ENCODE data around the gene AXL.
A peak's percentile ranks its signal among the peaks of the same experiment; 100 is the strongest.
"Not testable (repeated sequence)": the region's sequence is repeated elsewhere in the genome, so short reads cannot be mapped to it uniquely, and the experiment has no call there.

AXL gene

DNA sequence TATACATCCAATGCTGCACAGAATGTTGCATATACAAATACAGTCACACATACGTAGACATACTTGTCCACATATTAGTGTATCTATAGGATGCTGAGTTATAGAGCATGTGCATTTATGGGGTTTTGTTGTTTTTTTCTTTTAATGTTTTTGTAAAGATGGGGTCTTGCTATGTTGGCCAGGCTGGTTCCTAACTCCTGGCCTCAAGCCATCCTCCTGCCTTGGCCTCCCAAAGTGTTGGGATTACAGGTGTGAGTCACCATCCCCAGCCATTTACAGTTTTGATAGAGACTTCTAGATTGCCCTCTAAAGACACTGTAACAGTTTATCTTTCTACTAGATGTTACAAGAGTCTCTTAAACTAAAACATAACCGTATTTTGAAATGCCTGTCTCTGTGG lies 59.5 kb downstream of the AXL start:
- DNase-seq = no peak

DNA sequence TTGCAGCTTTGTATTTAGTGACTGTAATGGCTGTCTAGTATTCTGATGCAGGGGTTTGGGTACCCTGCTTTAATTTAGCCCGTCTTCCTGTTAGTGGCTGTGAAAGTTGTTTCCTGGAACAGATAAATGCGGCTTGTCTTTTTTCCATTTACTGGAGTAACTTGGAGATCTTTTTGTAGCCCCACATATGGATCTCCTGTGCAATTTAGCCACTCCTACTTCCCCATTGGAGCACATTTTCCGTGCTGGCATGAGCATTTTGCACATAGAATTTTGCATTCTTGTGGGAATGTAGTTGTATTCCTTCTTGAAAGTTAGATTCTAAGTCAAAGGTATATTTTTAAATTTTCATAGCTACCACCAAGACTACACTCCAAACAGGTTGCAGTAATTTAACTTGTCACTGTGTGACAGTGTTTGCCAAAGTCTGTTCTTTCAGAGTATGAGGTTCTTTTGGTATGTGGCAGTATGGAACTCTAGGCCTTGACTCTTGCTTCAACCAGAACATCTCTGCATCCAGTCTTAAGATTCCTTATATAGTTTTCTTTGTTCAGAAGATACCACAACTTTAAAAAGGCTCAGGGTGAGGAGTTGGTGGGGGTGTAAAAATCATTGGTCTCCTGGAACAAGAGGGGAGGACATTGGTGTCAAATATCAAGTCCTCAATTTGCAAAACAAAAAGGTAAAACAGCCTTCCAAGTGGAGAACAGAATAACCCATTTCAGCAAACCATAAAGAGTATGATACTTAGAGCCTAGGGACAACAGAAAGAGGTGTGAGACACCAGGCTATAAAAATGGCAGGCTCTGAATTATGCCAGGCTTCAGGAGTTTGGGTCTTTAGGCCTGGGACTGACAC lies 69.9 kb downstream of the AXL start:
- no peak for DNase-seq

DNA sequence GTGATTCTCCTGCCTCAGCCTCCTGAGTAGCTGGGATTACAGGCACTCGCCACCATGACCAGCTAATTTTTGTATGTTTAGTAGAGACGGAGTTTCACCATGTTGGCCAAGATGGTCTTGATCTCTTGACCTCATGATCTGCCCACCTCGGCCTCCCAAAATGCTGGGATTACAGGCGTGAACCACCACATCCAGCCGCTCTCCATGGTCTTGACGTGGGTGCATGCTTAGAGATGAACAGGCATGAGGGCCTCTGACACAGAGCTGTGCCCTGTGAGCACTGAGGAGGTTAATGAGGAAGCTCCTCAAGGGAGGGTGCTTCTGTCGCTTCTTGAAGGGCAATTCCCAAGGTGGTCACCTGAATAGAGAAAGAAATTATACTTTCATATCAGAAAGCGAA lies 70.8 kb downstream of the AXL start:
- not testable (repeated sequence) for DNase-seq

DNA sequence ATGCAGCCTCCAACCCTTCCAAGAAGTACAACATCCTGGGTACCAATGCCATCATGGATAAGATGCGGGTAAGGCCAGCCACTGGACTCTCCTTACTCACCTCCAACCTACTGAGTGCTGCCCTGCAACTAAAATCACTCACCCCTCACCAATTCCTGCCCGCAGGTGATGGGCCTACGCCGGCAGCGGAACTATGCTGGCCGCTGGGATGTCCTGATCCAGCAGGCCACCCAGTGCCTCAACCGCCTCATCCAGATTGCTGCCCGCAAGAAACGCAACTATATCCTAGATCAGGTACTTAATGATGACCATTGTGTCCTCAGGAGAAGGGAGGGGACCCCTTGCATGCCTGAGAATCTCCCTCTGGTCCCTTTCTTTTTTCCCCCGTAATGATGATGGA lies 75.4 kb downstream of the AXL start:
- DNase-seq = no peak

DNA sequence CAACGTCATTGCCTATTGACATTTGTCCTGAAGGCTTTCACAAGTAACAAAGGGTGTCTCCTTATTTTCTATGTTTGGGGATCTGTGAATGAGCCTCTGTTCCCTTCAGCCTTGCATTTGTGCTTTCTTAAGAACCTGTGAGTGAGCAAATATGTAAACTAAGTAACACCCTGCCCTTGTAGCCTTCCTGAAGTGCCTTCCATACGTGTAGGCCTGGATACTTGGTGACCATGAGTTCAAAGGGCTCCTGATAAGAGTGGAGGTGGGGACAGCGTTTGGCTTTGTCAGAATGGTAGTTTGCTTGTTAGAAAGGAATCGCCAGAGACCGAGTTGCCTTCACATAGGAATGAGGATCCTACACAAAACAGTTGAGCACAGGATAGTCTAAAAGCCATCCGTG lies 76.5 kb downstream of the AXL start:
- no peak for DNase-seq

DNA sequence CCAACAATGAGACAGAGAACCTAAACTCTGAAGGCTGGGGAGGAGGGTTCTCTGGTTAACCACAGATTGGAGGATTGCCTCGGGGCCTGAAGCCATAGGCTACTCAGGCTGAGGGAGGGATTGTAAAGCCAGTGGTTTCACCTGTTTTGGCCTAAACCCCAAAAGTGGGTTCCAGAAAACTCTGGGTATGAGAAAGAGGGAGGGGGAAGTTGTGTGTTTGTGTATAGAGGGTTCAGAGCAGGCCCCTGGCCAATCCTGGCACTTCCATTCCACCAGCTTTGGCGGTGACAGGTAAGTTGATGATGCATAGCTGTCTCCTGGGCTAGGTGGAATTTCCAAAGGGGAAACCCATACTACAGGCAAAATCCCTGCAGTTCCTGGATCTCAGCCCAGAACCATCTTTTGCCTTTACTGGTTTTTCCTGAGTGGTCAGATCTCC lies 77.4 kb downstream of the AXL start:
- DNase-seq = peak; percentile 55

DNA sequence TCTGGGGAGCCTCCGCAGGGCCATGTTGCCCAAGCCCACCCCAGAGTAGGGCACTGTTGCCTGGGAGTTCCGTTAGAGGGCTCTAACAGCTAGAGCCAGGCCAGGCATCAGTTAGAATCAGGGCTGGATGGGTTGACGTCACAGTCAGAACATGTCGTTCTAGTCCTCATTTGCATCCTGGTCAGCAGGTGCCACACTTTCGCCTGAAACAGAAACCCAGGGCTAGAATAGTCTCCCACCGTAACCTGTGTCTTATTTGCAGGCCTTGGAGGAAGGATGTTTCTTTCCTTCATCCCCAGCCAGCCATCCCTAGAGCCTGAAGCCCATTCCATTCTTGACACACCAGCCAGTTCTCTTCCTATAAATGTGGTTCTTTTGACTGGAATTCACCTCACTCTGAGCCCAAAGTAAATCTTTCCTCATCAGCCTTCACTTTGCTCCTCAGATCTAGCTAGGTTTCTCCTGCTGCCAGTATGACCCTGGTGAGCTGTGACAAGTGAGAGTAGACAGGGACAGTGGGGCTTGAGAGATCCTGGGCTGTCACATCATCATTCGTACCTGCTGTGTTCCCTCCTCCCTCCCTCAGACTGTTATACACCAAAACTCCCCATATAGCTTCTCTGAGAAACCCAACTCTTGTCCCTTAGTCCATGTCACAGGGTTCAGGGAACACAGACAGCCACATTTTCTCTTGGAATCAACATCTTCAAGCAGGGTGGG lies 78.8 kb downstream of the AXL start:
- DNase-seq = no peak

DNA sequence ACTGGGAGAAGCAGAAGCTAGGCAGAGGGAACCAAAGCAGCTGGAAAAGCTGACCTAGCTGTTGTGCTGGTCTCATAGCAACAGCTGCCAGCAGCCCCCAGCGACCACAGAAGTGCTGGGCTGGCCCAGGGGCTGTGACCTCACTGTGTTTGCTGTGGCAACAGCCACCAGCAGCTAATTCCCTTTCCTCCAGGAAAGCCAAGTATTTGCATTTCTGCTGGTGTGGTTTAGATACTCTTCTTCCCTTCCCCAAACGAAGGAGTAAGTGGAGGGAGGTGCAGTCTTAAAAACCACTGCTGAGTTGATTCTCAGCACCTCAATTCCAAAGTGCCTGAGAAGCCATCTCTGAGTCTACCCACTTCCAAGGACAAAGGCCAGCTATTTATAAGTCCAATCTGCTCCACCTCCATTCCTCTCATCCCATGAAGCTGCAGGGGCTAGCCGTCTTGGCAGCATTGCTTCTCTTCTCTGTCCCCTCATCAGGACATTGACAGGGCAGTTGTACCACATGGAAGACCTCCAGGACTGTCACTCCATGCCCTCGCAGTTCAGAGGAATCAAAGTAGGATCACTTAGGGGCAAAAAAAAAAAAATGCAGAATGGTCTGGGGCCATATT lies 79.4 kb downstream of the AXL start:
- DNase-seq = peak; percentile 95

DNA sequence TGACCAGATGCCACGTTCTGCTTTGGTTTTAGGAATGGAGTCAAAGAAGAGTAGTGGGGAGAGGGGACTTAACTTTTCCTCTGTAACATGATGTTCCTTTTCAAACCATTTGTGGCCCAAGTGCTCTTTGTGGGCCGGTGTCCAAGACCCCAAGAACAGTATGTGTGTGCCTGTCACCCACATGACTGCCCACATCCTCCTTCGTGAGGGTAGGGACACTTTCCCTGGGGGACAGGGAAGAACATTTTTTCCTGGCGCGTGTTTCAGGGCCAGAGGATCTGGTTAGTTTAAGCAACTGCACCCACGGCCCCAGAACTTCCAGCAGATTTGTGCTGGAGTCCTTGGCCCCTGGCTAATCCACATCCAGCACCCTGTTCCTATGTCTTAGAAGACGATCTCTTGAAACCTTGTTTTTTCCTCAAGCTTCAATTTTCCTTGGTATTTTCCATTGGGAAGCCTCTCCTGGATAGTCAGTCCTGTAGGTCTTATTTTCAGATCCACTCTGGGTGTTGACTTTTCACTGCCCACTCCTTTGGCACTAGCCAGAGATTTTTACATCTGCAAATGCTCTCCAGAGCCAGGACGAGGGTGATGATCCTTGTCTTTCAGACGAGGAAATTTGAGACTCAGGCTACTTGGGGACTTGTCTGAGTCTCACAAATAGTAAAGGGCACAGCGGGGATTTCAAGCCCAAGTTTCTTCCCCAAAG lies 80.2 kb downstream of the AXL start:
- DNase-seq = no peak

DNA sequence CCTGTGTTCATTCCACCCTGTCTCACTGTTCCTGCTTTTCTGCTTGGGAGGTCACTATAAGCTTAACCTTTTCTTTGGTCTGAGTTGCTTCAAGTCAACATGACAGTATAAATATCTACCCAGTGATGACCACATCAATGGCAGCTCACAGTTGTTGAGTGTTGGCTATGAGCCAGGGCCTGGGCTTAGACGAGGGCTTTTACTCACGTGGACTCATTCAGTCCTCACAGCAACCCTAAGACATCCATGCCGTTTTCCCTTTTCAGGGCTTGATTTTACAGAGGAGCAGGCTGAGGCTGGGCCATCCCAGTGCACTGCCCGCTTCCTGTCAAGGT lies 80.7 kb downstream of the AXL start:
- DNase-seq = no peak

DNA sequence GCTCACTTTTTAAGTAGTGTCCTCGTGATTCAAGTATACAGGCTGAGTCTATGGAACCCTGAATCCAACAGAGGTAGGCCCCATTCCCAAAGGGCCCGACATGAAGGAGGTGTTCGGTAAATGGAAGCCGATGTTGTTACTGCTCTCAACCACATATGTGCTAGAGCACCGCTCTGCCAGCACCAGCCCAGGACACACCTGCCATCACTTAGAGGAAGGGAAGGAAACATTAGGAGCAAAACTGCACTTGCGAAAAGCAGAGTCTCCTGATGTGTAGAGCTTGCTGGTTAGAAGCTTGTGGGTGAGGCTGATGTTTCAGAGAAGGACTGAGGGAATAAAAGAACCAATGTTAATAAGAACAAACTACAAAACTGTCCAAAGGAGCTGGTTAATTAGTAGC lies 81.5 kb downstream of the AXL start:
- DNase-seq = no peak

DNA sequence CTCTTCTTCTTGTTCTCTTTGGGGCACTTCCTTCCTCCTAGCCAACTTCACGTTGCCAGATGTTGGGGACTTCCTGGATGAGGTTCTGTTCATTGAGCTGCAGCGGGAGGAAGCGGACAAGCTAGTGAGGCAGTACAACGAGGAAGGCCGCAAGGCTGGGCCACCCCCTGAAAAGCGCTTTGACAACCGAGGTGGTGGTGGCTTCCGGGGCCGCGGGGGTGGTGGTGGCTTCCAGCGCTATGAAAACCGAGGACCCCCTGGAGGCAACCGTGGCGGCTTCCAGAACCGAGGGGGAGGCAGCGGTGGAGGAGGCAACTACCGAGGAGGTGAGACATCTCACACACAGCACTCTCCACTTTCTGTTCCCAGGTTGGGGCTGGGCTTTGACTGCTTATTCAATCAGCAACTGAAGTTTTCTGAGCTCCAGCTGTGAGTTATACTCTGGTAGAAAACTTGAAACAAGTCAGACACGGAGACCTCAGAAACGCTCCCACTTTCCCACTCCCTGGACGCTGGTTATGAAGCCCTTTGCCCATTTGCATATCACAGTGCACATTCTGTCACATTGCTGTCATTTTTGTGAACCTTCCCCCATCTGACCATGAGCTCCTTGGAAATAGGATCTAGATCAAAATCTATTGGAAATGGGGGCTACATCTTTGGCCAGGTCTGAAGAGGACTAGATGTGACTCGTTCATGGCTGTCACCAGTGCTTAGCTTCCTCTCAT lies 83.8 kb downstream of the AXL start:
- peak; percentile 67 for DNase-seq

DNA sequence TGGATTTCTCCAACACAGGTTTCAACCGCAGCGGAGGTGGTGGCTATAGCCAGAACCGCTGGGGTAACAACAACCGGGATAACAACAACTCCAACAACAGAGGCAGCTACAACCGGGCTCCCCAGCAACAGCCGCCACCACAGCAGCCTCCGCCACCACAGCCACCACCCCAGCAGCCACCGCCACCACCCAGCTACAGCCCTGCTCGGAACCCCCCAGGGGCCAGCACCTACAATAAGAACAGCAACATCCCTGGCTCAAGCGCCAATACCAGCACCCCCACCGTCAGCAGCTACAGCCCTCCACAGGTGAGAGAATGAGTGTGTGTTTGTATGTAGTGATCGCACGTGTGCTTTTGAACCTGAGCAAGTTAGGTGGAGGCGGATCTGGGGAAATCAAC lies 84.9 kb downstream of the AXL start:
- no peak for DNase-seq

DNA sequence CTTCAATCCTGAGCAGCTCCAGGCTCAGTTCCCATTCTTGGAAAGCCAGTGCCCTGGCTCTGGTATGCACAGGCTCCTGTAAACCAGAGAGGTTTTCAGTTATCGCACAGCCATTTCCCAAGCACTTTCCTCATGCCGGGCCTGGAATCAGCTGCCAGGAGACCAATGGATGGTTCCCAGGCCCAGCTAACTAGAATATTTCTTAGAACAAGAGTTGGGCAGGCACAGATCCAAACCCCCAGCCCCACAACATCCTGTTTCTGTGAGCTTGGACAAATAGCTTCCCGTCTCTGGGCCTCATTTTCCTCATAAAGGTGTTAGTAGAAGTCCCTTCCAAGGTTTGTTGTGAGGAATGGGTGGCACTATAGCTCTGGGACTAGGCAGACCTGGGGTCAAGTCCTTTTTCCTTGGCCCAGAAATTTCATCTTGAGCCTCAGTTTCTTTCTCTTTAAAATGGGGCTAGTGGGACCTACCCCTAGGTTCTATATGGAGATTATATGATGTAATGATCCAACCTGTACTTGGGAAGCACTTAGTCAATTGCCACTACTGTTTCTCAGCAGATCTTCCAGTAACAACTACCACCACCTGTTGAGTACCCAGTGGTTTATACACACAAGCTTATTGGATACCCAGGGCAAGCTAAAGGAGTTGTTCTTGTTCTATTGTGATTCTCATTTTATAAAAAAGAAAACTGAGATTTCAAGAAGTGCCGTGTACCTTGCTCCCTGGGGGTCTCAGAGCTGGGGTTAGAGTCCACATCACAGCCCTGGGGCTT lies 85.9 kb downstream of the AXL start:
- DNase-seq = no peak

DNA sequence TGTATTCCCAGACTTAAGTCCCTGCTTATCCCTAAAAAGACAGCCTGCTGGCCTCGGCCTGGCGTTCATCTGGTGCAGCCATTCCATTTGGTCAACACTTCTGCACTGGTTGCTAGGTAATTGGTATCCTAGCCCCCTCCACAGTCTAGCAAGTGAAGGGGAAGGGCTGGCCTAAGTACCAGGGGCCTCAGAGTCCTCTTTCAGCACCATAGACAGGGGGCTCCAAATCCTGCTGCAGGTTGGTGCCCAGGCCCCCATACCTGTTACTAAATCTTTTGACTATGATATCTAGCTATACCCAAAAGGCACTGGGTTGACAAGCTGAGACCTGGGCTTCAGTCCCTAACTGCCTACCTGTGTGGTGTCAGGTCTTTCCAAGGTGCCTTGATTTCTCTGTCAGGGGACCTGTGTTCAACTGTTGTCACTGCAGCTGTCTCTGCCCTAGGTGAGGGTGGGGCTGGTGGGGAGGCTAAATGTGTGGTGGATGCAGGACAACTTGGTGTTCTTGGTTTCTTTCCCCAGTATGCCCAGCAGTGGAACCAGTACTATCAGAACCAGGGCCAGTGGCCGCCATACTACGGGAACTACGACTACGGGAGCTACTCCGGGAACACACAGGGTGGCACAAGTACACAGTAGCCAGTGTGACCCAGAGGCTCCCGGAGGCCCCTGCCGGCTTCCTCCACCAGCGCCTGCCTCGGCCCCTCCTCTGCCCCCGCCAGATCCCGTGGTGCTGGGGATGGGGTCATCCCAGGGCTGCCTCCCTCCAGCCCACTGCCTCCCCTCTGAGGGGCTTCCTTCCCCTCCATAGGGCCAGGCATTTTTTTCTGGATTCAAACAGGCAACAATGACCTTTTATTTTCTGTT lies 87.1 kb downstream of the AXL start:
- no peak for DNase-seq

DNA sequence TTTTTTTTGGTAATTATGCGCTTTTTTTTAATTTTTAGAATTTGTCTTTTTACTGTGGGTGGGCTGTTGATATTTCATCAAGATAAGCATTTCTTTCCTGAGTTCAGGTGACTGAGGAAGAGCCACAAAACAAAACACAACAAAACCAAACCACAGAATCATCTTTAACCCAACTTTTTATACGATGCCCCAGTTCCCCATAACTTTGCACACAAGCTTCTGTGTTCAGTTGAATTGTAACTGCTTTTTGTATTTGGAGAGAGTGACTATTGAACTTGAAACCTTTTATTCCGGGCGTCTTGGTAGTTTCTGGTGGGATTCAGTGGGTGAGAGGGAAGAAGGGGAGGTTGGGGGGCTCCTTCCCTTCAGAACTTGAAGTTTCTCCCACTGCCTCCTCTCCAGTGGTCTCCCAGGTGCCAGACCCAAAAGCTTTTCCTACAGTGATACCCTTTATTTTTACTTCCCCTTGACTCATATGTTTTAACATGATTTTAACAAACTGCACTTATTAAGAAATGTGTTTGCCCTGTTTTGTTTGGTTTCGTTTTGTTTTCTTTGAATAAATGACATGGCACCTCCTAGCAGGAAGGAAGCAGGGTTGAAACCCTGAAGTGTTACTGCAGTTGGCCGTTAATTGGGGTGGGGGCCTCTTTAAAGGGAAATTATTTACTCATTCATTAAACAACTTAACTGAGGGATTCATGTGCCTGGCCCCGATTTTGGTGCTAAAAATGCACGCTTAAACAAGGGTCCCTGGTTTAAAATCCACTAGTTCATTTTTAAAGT lies 88.3 kb downstream of the AXL start:
- no peak for DNase-seq

DNA sequence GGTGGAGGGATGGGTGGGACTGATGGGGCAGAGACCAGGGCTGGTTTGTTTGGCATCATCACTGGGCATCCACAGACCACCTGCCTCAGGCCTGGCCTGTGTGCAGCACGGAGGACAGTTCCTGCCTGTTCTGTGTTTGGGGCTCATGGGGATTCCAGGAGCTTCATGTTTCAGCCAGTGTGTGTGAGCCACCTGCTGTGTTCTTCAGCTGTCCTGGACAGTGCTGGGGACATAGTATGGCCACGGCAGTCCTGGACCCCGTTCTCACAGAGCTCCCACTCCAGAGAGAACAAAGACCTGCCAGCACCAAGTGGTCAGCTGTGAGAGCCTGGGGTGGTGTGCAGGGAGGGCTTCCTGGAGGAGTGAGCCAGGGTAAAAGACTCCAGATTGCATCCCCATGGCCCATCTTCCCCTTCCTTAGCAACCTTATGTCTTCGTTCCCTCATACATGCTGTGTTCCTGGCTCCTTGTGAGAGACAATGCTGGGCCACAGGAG lies 89.0 kb downstream of the AXL start:
- no peak for DNase-seq

DNA sequence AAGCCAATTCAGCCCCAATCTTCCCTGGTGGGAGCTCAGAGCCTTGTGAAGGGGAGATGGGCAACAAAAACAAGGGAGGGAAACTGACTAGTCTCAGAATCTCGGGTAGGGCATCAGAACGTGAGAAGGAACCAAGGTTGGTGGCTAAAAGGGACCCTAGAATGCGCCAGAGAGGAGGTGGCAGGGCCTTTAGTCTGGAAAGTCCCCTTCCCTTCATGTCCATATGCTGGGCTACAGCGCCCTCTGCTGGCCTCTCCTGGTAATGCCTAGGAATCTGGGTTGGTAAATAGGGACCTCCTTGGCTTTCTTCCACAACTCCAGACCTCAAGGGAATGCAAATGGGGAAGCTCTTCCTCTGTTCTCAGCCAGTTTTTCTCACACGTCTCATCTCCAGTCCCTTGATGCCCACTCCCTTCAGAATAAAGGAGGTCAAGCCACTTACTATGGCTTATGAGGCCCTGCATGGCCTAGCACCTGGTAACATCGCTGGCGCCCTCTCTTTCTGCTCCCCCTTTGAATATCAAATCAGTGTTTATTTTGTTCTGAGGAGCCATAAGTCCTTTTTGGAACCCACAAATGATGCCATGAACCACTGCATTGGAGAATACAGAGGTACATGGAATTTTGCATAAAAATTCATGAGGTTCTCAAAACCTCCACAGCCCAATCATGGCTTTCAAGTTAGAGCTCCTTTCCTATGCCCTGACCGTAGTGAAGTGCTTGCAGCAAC lies 89.6 kb downstream of the AXL start:
- peak; percentile 83 for DNase-seq

Data from MV-4-11 (cell line).